ENCODE results near the gene STARD9. TPM values are rescaled to one million over a fixed set of nuclear protein-coding genes. Genes with fewer than 3 reads are reported as not detected.

Gene STARD9
- total and polyA plus RNA-seq, 5 donors from 2014 or later: 0.07 to 9.8 (median 0.16) TPM

GRCh38 chr15:42732095-42732827, 156.9 kb downstream of the STARD9 start:
- peaks cover 58% of the 10 kb centered on the region for H3K36me3 ChIP-seq (ENCODE audit: control insufficient read depth, insufficient read depth, low read length)
- H3K9me3 Mint-ChIP-seq: no peaks in the 10 kb centered on the region
- peak overlapping the region in 1 of 4 donors; percentile 60 for H3K4me3 Mint-ChIP-seq
- ATAC-seq (ENCODE audit: low read depth in 2 of 2) (no peak), DNase-seq (no peak)
- H3K9me3 ChIP-seq (ENCODE audit: control insufficient read depth in 2 of 2, low read length in 2 of 2): no peaks in the 10 kb centered on the region
- H3K27me3 Mint-ChIP-seq: no peaks in the 10 kb centered on the region
- no peak overlapping the region for H3K27ac ChIP-seq (ENCODE audit: insufficient read depth, low read length, poor library complexity, severe bottlenecking)
- no peaks in the 10 kb centered on the region for H3K27me3 ChIP-seq (ENCODE audit: control insufficient read depth, insufficient read depth, low read length)
- peaks cover 12% of the 10 kb centered on the region for H3K4me1 ChIP-seq (ENCODE audit: control insufficient read depth, insufficient read depth, low read length, poor library complexity, severe bottlenecking)
- no peak overlapping the region for H3K27ac Mint-ChIP-seq
- H3K36me3 Mint-ChIP-seq: peaks cover 24% of the 10 kb centered on the region
- H3K4me3 ChIP-seq (ENCODE audit: low read depth, low read length): no peak overlapping the region
- H3K4me1 Mint-ChIP-seq: peaks cover 0 to 23% (median 12%) of the 10 kb centered on the region in 4 donors

DNA sequence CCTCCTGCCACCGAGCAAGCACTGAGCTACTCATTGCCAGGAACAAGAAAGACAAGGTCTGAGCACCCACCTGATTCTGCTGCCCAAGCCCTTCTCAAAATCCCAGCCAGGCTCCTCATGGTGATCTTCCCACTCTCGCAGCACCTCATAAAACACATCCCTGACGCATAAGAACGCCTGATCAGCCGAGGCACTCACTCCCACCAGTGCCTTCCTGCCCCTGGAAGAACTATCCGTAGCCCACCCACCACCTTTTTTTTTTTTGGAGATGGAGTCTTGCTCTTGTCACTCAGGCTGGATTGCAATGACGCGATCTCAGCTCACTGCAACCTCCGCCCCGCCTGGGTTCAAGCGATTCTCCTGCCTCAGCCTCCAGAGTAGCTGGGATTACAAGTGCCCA, 157.6 kb downstream of the STARD9 start:
- Mint-ChIP-seq H3K27me3 (no peaks in the 10 kb centered on the region), H3K9me3 (no peaks in the 10 kb centered on the region), H3K27ac (peak overlapping the region in 1 of 3 donors; percentile 79), H3K36me3 (peaks cover 22% of the 10 kb centered on the region), H3K4me1 (peaks cover 0 to 28% (median 14%) of the 10 kb centered on the region in 4 donors), H3K4me3 (peak overlapping the region in 2 of 4 donors; percentile 60 to 83)
- Histone ChIP-seq H3K27ac (ENCODE audit: insufficient read depth, low read length, poor library complexity, severe bottlenecking) (no peak overlapping the region), H3K27me3 (ENCODE audit: control insufficient read depth, insufficient read depth, low read length) (no peaks in the 10 kb centered on the region), H3K4me1 (ENCODE audit: control insufficient read depth, insufficient read depth, low read length, poor library complexity, severe bottlenecking) (peaks cover 18% of the 10 kb centered on the region), H3K36me3 (ENCODE audit: control insufficient read depth, insufficient read depth, low read length) (peaks cover 52% of the 10 kb centered on the region), H3K9me3 (ENCODE audit: control insufficient read depth in 2 of 2, low read length in 2 of 2) (no peaks in the 10 kb centered on the region), H3K4me3 (ENCODE audit: low read depth, low read length) (no peak overlapping the region)
- DNase-seq (no peak), ATAC-seq (ENCODE audit: low read depth in 2 of 2) (no peak)

GRCh38 chr15:42734076-42734672, 158.8 kb downstream of the STARD9 start:
- ATAC-seq (ENCODE audit: low read depth in 2 of 2): no peak
- H3K36me3 Mint-ChIP-seq: peaks cover 18% of the 10 kb centered on the region
- no peak overlapping the region for H3K27ac ChIP-seq (ENCODE audit: insufficient read depth, low read length, poor library complexity, severe bottlenecking)
- peaks cover 0 to 28% (median 13%) of the 10 kb centered on the region in 4 donors for H3K4me1 Mint-ChIP-seq
- no peaks in the 10 kb centered on the region for H3K27me3 Mint-ChIP-seq
- no peaks in the 10 kb centered on the region for H3K27me3 ChIP-seq (ENCODE audit: control insufficient read depth, insufficient read depth, low read length)
- H3K27ac Mint-ChIP-seq: peak overlapping the region in 2 of 3 donors; percentile 41 to 79
- peak overlapping the region; percentile 70 to 86 (median 78) for H3K4me3 Mint-ChIP-seq
- no peaks in the 10 kb centered on the region for H3K9me3 Mint-ChIP-seq
- H3K9me3 ChIP-seq (ENCODE audit: control insufficient read depth in 2 of 2, low read length in 2 of 2): no peaks in the 10 kb centered on the region
- peaks cover 46% of the 10 kb centered on the region for H3K36me3 ChIP-seq (ENCODE audit: control insufficient read depth, insufficient read depth, low read length)
- no peak overlapping the region for H3K4me3 ChIP-seq (ENCODE audit: low read depth, low read length)
- DNase-seq: peak in 1 of 3 donors; percentile 7
- H3K4me1 ChIP-seq (ENCODE audit: control insufficient read depth, insufficient read depth, low read length, poor library complexity, severe bottlenecking): peaks cover 18% of the 10 kb centered on the region

DNA sequence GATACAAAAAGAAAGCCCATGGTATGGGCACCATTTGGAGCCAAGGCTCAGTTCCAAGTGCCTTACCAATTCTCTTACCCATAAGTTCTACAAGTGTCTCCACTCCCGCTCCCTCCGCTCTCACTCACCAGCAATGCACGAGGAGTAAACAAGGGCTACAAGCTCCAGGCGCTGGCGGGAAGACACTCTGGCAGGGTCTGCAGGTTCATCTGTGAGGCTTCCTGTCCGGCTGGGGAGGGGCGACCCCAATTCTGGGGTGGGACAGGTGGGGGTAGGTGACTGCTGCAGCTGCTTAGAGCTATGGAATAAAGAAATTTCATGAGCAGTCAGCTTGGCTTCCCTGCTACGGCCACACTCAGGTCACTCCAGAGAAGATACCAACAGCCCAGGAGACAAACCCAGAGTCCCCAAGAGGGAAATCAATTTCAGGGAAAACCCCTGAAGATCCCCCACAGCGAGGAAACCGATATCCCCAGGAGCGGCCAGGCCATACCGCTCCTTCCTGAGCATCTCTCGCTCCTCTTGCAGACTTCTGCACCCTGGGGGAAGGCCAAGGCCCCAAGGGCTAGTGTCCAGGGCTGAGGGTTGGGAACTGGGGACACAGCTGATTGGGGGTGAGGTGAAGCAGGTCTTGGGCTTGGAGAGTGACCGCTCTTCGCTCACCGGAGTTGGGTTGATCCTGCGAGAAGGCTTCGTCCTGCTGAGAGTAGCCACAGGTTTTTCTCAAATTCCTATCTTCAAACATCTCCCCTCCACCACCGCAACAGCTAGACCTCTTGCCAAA, 160.2 kb downstream of the STARD9 start:
- peak overlapping the region in 2 of 3 donors; percentile 77 to 91 for H3K27ac Mint-ChIP-seq
- H3K9me3 ChIP-seq (ENCODE audit: control insufficient read depth in 2 of 2, low read length in 2 of 2): no peaks in the 10 kb centered on the region
- H3K4me1 Mint-ChIP-seq: peaks cover 0 to 28% (median 12%) of the 10 kb centered on the region in 4 donors
- H3K4me3 ChIP-seq (ENCODE audit: low read depth, low read length): peak overlapping the region; percentile 26
- no peak overlapping the region for H3K27ac ChIP-seq (ENCODE audit: insufficient read depth, low read length, poor library complexity, severe bottlenecking)
- H3K27me3 ChIP-seq (ENCODE audit: control insufficient read depth, insufficient read depth, low read length): no peaks in the 10 kb centered on the region
- H3K36me3 ChIP-seq (ENCODE audit: control insufficient read depth, insufficient read depth, low read length): peaks cover 34% of the 10 kb centered on the region
- DNase-seq: no peak
- no peaks in the 10 kb centered on the region for H3K9me3 Mint-ChIP-seq
- H3K27me3 Mint-ChIP-seq: no peaks in the 10 kb centered on the region
- peak overlapping the region; percentile 77 to 86 (median 83) for H3K4me3 Mint-ChIP-seq
- peaks cover 18% of the 10 kb centered on the region for H3K4me1 ChIP-seq (ENCODE audit: control insufficient read depth, insufficient read depth, low read length, poor library complexity, severe bottlenecking)
- ATAC-seq (ENCODE audit: low read depth in 2 of 2): no peak
- H3K36me3 Mint-ChIP-seq: peaks cover 15% of the 10 kb centered on the region

GRCh38 chr15:42736178-42736792, 160.9 kb downstream of the STARD9 start:
- H3K36me3 ChIP-seq (ENCODE audit: control insufficient read depth, insufficient read depth, low read length): peaks cover 27% of the 10 kb centered on the region
- Mint-ChIP-seq H3K27me3 (no peaks in the 10 kb centered on the region), H3K27ac (peak overlapping the region in 2 of 3 donors; percentile 77 to 91), H3K36me3 (peaks cover 11% of the 10 kb centered on the region), H3K4me1 (peaks cover 0 to 25% (median 12%) of the 10 kb centered on the region in 4 donors), H3K4me3 (peak overlapping the region; percentile 77 to 89 (median 79)), H3K9me3 (no peaks in the 10 kb centered on the region)
- H3K4me1 ChIP-seq (ENCODE audit: control insufficient read depth, insufficient read depth, low read length, poor library complexity, severe bottlenecking): peaks cover 18% of the 10 kb centered on the region
- no peaks in the 10 kb centered on the region for H3K9me3 ChIP-seq (ENCODE audit: control insufficient read depth in 2 of 2, low read length in 2 of 2)
- peak overlapping the region; percentile 26 for H3K4me3 ChIP-seq (ENCODE audit: low read depth, low read length)
- H3K27ac ChIP-seq (ENCODE audit: insufficient read depth, low read length, poor library complexity, severe bottlenecking): peak overlapping the region; percentile 75
- H3K27me3 ChIP-seq (ENCODE audit: control insufficient read depth, insufficient read depth, low read length): no peaks in the 10 kb centered on the region
- ATAC-seq (ENCODE audit: low read depth in 2 of 2) (peak in 1 of 2 donors; percentile 2), DNase-seq (peak in 2 of 3 donors; percentile 9 to 23)

GRCh38 chr15:42736793-42737528, 161.6 kb downstream of the STARD9 start, which contains the start of gene CDAN1:
Gene CDAN1, minus strand, starts transcription at chr15:42737128. Its CDS starts 26 bp downstream, at chr15:42737102.
- Histone ChIP-seq H3K9me3 (ENCODE audit: control insufficient read depth in 2 of 2, low read length in 2 of 2) (no peaks in the 10 kb centered on the region), H3K36me3 (ENCODE audit: control insufficient read depth, insufficient read depth, low read length) (peaks cover 20% of the 10 kb centered on the region), H3K4me1 (ENCODE audit: control insufficient read depth, insufficient read depth, low read length, poor library complexity, severe bottlenecking) (peaks cover 18% of the 10 kb centered on the region), H3K27ac (ENCODE audit: insufficient read depth, low read length, poor library complexity, severe bottlenecking) (peak within 1 kb of the TSS; percentile 75), H3K27me3 (ENCODE audit: control insufficient read depth, insufficient read depth, low read length) (no peaks in the 10 kb centered on the region), H3K4me3 (ENCODE audit: low read depth, low read length) (peak within 1 kb of the TSS; percentile 68)
- Mint-ChIP-seq H3K9me3 (no peaks in the 10 kb centered on the region), H3K27me3 (no peaks in the 10 kb centered on the region), H3K36me3 (peaks cover 10% of the 10 kb centered on the region), H3K4me3 (peak within 1 kb of the TSS; percentile 77 to 89 (median 85)), H3K4me1 (peaks cover 0 to 25% (median 12%) of the 10 kb centered on the region in 4 donors), H3K27ac (peak within 1 kb of the TSS; percentile 52 to 92 (median 91))
- DNase-seq: peak; percentile 87 to 91 (median 88)
- ATAC-seq (ENCODE audit: low read depth in 2 of 2): peak; percentile 90
